Middle frontal gyrus (tissue), 1 donor: ENCODE data around the gene CLIP2.
A peak's percentile ranks its signal among the peaks of the same experiment; 100 is the strongest.
"Not testable (repeated sequence)": the region's sequence is repeated elsewhere in the genome, so short reads cannot be mapped to it uniquely, and the experiment has no call there.

Source experiments
- DNase-seq: peaks from one replicate; pipeline ENCODE4 v3.0.0-alpha.2; 2015; ENCODE audit warnings: low spot score; ENCODE audit errors: extremely low spot score

The CLIP2 gene

GRCh38 chr7:74289018-74289658, at the start of gene CLIP2:
Gene CLIP2, plus strand, starts transcription at chr7:74289407. Its CDS starts 28,140 bp downstream, at chr7:74317547.
- DNase-seq: peak; percentile 67

DNA sequence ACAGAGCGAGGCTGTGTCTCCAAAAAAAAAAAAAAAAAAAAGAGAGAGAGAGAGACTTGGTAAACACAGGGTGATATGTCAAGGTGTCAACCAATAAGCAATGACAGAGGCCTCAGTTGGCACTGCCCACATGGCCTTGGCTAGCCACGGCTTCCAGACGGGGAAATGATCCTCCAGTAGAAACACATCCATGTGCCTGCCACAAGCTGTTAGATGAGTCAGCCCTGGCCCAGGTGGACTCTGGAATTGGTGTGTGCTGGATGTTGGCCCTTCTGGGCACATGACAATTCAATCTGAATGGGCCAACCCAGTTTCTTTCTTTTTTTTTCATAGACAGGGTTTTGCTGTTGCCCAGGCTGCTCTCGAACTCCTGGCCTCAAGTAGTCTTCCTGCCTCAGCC, 48.7 kb upstream of the CLIP2 start:
- DNase-seq: no peak

DNA sequence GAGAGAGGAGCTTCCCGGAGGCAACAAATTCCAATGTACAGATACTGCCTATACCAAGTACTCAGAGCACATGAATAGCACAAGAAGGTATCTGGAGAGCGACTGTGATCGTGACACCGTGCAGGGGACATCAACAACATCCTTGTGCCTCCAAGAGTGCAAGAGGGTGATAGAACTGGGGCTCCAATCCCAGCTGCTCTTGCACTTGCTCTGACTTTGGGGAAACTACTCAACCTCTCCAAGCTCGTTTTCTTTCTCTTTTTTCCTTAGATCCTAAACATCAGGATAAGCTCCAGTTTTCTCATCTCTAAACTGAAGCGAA, 47.1 kb upstream of the CLIP2 start:
- DNase-seq: no peak

- no peak for DNase-seq
These were observed 42.7 kb upstream of the CLIP2 start for GRCh38 chr7:74246497-74246896.

DNA sequence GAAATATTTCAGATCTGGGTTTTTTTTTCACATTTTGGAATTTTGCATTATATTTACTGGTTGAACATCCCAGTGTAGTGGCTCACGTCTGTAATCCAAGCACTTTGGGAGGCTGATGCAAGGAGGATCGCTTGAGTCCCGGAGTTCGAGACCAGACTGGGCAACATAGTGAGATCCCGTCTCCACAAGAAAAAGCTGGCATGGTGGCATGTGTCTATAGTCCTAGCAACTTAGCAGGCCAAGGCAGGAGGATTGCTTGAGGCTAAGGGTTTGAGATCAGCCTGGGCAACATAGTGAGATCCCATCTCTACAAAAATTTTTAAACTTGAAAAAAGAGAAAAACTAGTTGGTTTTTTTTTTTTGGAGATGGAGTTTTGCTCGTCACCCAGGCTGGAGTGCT, 41.1 kb upstream of the CLIP2 start:
- DNase-seq: no peak

DNA sequence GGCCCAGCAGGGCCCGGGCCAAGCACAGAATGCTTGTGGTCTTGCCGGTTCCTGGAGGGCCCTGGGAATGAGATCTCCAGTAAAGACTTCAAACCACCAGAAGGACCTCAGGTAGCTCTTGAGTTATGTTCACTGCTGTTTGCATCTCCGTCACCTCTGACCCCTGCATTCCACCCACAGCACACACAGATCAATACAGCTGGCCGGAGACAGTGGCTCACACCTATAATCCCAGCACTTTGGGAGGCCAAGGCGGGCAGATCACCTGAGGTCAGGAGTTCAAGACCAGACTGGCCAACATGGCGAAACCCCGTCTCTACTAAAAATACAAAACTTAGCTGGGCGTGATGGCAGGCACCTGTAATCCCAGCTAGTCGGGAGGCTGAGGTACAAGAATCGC, 40.1 kb upstream of the CLIP2 start:
- DNase-seq: not testable (repeated sequence)

DNA sequence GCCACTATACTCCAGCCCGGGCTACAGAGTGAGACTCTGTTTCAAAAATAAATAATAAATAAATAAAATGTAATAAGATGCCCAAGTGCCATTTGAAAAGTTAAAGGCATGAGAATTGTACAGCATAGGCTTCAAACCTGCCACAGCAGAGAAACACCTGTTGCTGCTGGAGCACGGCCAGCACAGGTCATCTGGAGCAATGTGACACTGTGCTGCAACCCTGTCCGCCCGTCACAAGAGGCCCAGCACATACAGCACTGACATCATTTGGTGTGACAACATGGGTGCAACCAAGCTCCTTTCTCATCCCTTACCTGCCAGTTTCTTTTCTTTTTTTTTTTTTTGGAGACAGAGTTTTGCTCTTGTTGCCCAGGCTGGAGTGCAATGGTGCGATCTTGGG, 36.3 kb upstream of the CLIP2 start:
- DNase-seq: no peak

DNA sequence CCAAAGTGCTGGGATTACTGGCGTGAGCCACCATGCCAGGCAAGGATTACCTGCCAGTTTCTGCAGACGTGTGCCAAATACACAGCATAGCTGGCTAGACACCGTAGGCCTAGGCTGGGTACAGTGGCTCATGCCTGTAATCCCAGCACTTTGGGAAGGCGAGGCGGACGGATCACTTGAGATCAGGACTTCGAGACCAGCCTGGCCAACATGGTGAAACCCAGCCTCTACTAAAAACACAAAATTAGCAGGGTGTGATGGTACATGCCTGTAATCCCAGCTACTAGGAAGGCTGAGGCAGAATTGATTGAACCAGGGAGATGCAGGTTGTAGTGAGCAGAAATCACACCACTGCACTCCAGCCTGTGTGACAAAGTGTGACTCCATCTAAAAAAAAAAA, 35.9 kb upstream of the CLIP2 start:
- DNase-seq: no peak

GRCh38 chr7:74253835-74254128, 35.4 kb upstream of the CLIP2 start:
- DNase-seq: no peak

DNA sequence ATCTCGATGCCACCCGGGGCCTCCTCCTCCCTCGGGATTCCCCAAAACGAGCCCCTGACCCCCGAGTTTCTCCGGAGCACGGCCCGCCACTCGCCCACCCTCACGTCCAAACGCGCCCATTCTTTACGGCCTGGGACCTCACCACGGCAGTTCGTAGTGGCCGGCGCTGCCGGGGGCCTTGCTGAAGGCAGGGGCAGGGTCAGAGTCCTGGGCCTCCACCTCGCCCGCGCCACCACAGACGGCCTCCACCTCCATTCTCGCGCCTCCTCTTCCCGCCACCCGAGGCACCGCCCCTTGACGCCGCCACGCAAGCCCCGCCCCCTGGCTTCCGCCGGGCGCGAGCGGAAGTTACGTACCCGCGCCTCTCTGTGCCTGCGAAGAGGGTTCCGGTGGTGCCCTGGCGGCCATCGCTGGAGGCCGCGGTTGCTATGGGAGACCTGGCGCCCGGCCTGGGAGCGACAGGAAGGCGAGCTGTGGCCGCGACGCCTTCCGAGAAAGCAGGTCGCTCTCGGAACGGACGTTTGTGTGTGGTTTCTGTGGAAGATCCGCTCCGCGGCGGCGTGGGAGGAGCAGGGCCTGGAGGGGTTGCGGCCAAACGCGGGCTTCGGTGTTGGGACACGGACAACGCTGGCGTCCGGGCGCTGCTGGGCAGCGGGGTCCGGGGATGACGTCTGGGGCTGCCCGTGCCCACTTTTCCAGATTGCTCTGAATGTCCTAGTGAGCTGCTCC, 34.9 kb upstream of the CLIP2 start, which contains the start of gene RFC2:
Gene RFC2 (minus strand): TSS at position 271 of the 729 bp plus-strand sequence. CDS start 16 bp downstream, at position 255.
- DNase-seq: peak; percentile 94

DNA sequence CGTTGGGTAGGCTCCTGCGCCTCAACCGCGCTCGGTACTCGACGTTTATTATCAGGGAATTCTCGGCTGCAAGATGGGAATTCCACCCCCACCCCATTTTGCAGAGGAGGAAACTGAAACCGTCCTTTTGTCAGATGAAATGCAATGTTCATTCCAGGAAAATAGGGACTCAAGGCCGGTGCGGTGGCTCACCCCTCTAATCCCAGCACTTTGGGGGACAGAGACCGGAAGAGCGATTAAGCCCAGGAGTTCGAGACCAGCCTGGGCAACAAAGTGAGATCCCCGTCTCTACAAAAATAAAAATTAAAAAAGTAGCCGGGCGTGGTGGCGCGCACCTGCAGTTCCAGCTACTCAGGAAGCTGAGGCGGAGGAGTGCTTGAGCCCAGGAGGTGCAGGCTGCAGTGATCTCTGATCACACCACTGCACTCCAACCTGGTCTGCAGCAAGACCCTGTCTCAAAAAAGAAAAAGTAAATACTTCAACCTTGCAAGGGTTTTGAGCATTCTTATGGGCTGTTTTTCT, 34.3 kb upstream of the CLIP2 start:
- no peak for DNase-seq

- DNase-seq: not testable (repeated sequence)
These were observed 33.7 kb upstream of the CLIP2 start for GRCh38 chr7:74255461-74255860.

- DNase-seq: no peak
These were observed 32.5 kb upstream of the CLIP2 start for GRCh38 chr7:74256491-74257408.

- DNase-seq: no peak
These were observed 30.6 kb upstream of the CLIP2 start for GRCh38 chr7:74258639-74259038.

DNA sequence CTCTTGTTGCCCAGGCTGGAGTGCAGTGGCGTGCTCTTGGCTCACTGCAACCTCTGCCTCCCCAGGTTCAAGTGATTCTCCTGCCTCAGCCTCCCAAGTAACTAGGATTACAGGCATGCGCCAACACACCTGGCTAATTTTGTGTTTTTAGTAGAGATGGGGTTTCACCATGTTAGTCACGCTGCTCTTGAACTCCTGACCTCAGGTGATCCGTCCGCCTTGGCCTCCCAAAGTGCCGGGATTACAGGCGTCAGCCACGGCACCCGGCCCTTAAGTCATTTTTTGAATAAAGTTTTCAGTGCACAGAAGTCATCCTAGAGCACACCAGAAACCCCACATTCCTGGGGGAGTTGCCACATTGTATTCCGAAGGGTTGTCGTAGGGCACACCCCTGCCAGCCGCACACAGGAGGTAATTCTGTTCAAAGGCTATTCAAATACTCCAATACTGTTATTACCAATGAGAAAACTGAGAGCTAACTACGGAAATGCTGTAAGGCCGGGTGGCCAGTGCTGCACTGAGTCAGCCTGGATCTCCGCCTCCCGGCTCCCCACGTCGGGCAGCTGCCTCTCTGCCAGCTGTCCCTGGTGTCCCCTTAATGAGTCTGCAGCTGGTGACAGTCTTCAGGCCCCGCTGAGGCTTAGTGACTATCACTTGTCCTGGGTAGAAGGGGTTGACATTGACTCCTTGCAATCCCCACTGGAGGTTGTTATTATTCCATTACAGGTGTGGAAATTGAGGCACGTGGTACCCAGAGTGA, 26.4 kb upstream of the CLIP2 start:
- DNase-seq: no peak

- DNase-seq: no peak
These were observed 25.6 kb upstream of the CLIP2 start for GRCh38 chr7:74263399-74264120.

GRCh38 chr7:74266191-74266963, 22.8 kb upstream of the CLIP2 start:
- no peak for DNase-seq

DNA sequence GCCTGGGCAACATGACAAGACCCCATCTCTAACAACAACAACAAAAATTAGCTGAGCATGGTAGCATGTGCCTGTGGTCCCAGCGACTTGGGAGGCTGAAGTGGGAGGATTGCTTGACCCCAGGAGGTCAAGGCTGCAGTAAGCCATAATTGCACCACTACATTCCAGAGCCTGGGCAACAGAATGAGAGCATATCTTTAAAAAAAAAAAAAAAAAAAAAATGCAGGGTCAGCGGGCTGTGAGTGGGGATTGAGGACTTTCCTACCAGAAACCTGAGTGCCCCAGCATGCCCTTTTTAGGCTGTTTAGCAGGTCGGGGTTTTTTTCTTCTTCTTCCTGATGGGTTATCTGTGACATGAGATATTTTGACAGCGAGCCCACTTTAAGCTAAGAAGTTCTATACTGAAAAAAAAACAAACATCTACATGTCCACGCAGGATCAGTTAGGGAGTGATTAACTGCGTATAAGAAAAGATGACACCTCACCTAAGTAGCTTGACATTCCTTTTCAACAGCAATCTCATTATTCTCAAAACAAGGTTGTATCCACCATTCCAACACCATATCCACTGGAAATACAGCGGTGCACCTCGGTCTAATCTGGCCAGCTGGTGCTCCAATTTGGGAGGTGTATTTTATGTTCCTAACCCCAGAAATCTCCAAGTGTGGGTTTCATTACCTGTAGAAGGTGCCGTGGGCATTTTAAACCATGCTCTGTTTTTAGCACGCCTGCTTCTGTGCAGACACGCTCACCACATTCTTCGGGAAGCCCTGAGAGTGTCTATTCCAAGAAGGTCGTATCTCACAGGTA, 21.2 kb upstream of the CLIP2 start:
- DNase-seq: no peak

- DNase-seq: peak; percentile 62
These were observed 19.4 kb upstream of the CLIP2 start for GRCh38 chr7:74269757-74270277.
